KMS-11 (cell line): ENCODE measurements around the gene CLCN5.

Source experiments
- H2AFZ ChIP-seq: fragments of 200-600 bp; sonication (generic); 2 replicates; pipeline ENCODE4 v1.6.1; 2016; ENCODE audit warnings: antibody characterized with exemption, mixed run types, low read depth
- H3K27ac ChIP-seq: fragments of 200-600 bp; sonication (generic); 2 replicates; pipeline ENCODE4 v1.6.1; 2016; ENCODE audit warnings: mild to moderate bottlenecking, mixed run types
- H3K27me3 ChIP-seq: fragments of 200-600 bp; sonication (generic); 2 replicates; pipeline ENCODE4 v1.6.1; 2017; ENCODE audit warnings: mild to moderate bottlenecking, low read depth, mixed run types, moderate library complexity; ENCODE audit not compliant: insufficient read depth
- H3K36me3 ChIP-seq: fragments of 200-600 bp; sonication (generic); 2 replicates; pipeline ENCODE4 v1.6.1; 2017; ENCODE audit warnings: mild to moderate bottlenecking, mixed run types; ENCODE audit not compliant: insufficient read depth
- H3K4me1 ChIP-seq: fragments of 200-600 bp; sonication (generic); 2 replicates; pipeline ENCODE4 v1.6.1; 2016; ENCODE audit warnings: mild to moderate bottlenecking, low read depth, mixed run types; ENCODE audit not compliant: poor library complexity, severe bottlenecking
- H3K4me2 ChIP-seq: fragments of 200-600 bp; sonication (generic); 2 replicates; pipeline ENCODE4 v1.7.0; 2016; ENCODE audit warnings: mild to moderate bottlenecking, mixed run types
- H3K4me3 ChIP-seq: fragments of 200-600 bp; sonication (generic); IDR thresholded peaks from 2 replicates; pipeline ENCODE4 v1.6.1; 2017; ENCODE audit warnings: low read depth, low read length, mixed read lengths; ENCODE audit not compliant: insufficient read depth
- H3K79me2 ChIP-seq: fragments of 200-600 bp; sonication (generic); 2 replicates; pipeline ENCODE4 v1.6.1; 2016; ENCODE audit warnings: low read depth, mixed run types; ENCODE audit not compliant: insufficient read depth
- H3K9ac ChIP-seq: fragments of 200-600 bp; sonication (generic); 2 replicates; pipeline ENCODE4 v1.6.1; 2016; ENCODE audit warnings: mild to moderate bottlenecking, mixed run types
- H4K20me1 ChIP-seq: fragments of 200-600 bp; sonication (generic); 2 replicates; pipeline ENCODE4 v1.6.1; 2016; ENCODE audit warnings: mild to moderate bottlenecking, mixed run types; ENCODE audit not compliant: insufficient read depth
- TF ChIP-seq, protein P1 (sequence below): fragments of 200-600 bp; sonication (generic); conservative IDR thresholded peaks from 2 replicates; pipeline ENCODE4 v1.6.1; 2017; ENCODE audit warnings: low read depth, mild to moderate bottlenecking, antibody characterized with exemption, low read length, moderate library complexity, mixed read lengths

Gene CLCN5

DNA sequence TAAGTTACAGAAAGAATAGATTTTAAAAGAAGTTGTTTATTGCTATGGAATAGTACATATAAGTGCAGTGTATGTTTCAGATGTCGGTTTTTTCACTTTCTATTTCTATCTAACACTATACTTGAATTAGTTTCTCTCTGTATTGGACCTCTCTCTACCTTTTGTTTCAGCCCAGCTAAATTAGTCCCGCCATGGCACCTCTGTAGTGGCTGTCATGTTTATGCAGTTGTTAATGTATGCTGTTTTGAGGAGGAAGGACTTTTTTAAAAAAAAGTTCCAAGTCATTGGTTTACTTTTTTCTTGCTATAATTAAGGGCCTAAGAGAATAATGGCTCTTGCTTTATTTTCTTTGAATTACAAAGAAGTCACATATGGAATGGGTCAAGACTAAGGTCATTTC lies 160.3 kb downstream of the CLCN5 start:
- H3K36me3 ChIP-seq, result no peaks in the 10 kb centered on the region
- TF ChIP-seq, protein P1, sequence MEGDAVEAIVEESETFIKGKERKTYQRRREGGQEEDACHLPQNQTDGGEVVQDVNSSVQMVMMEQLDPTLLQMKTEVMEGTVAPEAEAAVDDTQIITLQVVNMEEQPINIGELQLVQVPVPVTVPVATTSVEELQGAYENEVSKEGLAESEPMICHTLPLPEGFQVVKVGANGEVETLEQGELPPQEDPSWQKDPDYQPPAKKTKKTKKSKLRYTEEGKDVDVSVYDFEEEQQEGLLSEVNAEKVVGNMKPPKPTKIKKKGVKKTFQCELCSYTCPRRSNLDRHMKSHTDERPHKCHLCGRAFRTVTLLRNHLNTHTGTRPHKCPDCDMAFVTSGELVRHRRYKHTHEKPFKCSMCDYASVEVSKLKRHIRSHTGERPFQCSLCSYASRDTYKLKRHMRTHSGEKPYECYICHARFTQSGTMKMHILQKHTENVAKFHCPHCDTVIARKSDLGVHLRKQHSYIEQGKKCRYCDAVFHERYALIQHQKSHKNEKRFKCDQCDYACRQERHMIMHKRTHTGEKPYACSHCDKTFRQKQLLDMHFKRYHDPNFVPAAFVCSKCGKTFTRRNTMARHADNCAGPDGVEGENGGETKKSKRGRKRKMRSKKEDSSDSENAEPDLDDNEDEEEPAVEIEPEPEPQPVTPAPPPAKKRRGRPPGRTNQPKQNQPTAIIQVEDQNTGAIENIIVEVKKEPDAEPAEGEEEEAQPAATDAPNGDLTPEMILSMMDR, result no peak
- no peaks in the 10 kb centered on the region for H4K20me1 ChIP-seq
- H3K9ac ChIP-seq, result no peak overlapping the region
- no peaks in the 10 kb centered on the region for H3K27me3 ChIP-seq
- H3K4me2 ChIP-seq, result no peak overlapping the region
- no peak overlapping the region for H3K27ac ChIP-seq
- no peak overlapping the region for H3K4me3 ChIP-seq
- no peak overlapping the region for H2AFZ ChIP-seq
- H3K79me2 ChIP-seq, result no peaks in the 10 kb centered on the region
- no peaks in the 10 kb centered on the region for H3K4me1 ChIP-seq

GRCh38 chrX:50088645-50089044 lies 166.2 kb downstream of the CLCN5 start:
- TF ChIP-seq, protein P1, result no peak
- Histone ChIP-seq H3K79me2 (no peaks in the 10 kb centered on the region), H3K9ac (no peak overlapping the region), H2AFZ (no peak overlapping the region), H3K36me3 (no peaks in the 10 kb centered on the region), H3K27ac (no peak overlapping the region), H4K20me1 (no peaks in the 10 kb centered on the region), H3K4me1 (no peaks in the 10 kb centered on the region), H3K4me3 (no peak overlapping the region), H3K4me2 (no peak overlapping the region), H3K27me3 (no peaks in the 10 kb centered on the region)

GRCh38 chrX:50093625-50094024 lies 171.2 kb downstream of the CLCN5 start:
- Histone ChIP-seq H3K4me2 (no peak overlapping the region), H3K27me3 (no peaks in the 10 kb centered on the region), H3K4me3 (no peak overlapping the region), H4K20me1 (no peaks in the 10 kb centered on the region), H3K9ac (no peak overlapping the region), H3K27ac (no peak overlapping the region), H3K4me1 (no peaks in the 10 kb centered on the region), H2AFZ (no peak overlapping the region), H3K79me2 (no peaks in the 10 kb centered on the region), H3K36me3 (no peaks in the 10 kb centered on the region)
- TF ChIP-seq, protein P1, result no peak

DNA sequence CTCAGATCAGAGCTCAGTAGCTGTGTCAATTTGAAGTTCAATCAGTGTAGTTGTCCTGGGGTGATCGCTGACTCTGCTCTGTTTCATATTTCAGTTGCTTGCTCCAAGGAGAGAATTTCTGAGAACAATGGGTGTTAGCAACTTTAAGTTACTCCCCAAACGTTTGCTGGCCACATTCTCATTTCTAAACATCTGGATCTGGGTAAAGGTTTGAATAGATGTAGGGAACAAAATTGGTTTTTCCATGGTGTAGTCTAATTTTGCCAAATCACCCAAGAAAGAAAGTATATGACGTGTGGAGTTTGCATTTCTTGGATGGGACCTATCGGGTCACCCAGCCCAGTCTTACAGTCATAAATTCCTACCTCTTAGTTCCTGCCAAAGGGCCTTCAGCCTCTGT lies 174.7 kb downstream of the CLCN5 start:
- Histone ChIP-seq H3K4me1 (no peaks in the 10 kb centered on the region), H3K36me3 (no peaks in the 10 kb centered on the region), H3K4me2 (no peak overlapping the region), H3K79me2 (no peaks in the 10 kb centered on the region), H3K4me3 (no peak overlapping the region), H4K20me1 (no peaks in the 10 kb centered on the region), H2AFZ (no peak overlapping the region), H3K9ac (no peak overlapping the region), H3K27me3 (no peaks in the 10 kb centered on the region), H3K27ac (no peak overlapping the region)
- TF ChIP-seq, protein P1, result no peak
